PC-3 (cell line): ENCODE results near the gene LRP1B. TPM values are rescaled to one million over a fixed set of nuclear protein-coding genes. Genes with fewer than 3 reads are reported as not detected.

Experiments
- ATAC-seq: fragments of 200-7000 bp; cut with Tn5 transposase; 2 replicates; pipeline ENCODE4 v1.9.1; 2020; ENCODE audit warnings: mild to moderate bottlenecking, moderate library complexity
- BruUV-seq: library from RNA; stranded (reverse); fragments of 400-500 nt; replicated peaks from 2 replicates; lab custom pipeline; 2021; lab: Mats Ljungman, UMichigan
- CTCF ChIA-PET: fragments of 300-600 bp; sonication (Branson Sonifier 250); formaldehyde crosslinking; loops from one replicate; lab custom pipeline; 2022; ENCODE audit warnings: antibody characterized with exemption; lab: Charles Lee
- POLR2A ChIA-PET: fragments of 300-600 bp; sonication (Branson Sonifier 250); formaldehyde crosslinking; loops from one replicate; lab custom pipeline; 2022; ENCODE audit warnings: antibody characterized with exemption; ENCODE audit not compliant: unreplicated experiment; lab: Charles Lee
- DNase-seq: peaks from one replicate; pipeline ENCODE4 v3.0.0-alpha.2; 2015
- H2AFZ ChIP-seq: fragments of 300-600 bp; sonication (generic); 2 replicates; pipeline ENCODE4 v1.6.0; 2016; ENCODE audit warnings: antibody characterized with exemption, low read length
- H3F3A ChIP-seq: fragments of 300-600 bp; sonication (generic); one replicate; pipeline ENCODE4 v1.6.0; 2017; ENCODE audit warnings: antibody characterized with exemption, low read length, control low read depth, mild to moderate bottlenecking; ENCODE audit not compliant: unreplicated experiment
- H3K27ac ChIP-seq: fragments of 300-600 bp; sonication (generic); 2 replicates; pipeline ENCODE4 v1.5.1; 2016; ENCODE audit warnings: mild to moderate bottlenecking, low read length
- H3K27me3 ChIP-seq: fragments of 300-600 bp; sonication (generic); 2 replicates; pipeline ENCODE4 v1.6.1; 2016; ENCODE audit warnings: low read length, mixed read lengths
- H3K36me3 ChIP-seq: fragments of 300-600 bp; sonication (generic); 2 replicates; pipeline ENCODE4 v1.6.1; 2016; ENCODE audit warnings: low read depth, mixed run types, low read length, mixed read lengths
- H3K4me1 ChIP-seq: fragments of 300-600 bp; sonication (generic); 2 replicates; pipeline ENCODE4 v1.5.1; 2016; ENCODE audit warnings: low read length; ENCODE audit not compliant: insufficient read depth
- H3K4me2 ChIP-seq: fragments of 300-600 bp; sonication (generic); 2 replicates; pipeline ENCODE4 v1.6.0; 2016; ENCODE audit warnings: low read length
- H3K4me3 ChIP-seq: fragments of 300-600 bp; sonication (generic); 2 replicates; pipeline ENCODE4 v1.5.1; 2016; ENCODE audit warnings: mild to moderate bottlenecking, low read length, mixed read lengths
- H3K79me2 ChIP-seq: fragments of 300-600 bp; sonication (generic); 2 replicates; pipeline ENCODE4 v1.6.1; 2017; ENCODE audit warnings: low read length, mixed read lengths
- H3K9ac ChIP-seq: fragments of 300-600 bp; sonication (generic); 2 replicates; pipeline ENCODE4 v1.6.0; 2016; ENCODE audit warnings: mild to moderate bottlenecking, low read length
- H3K9me2 ChIP-seq: fragments of 300-600 bp; sonication (generic); replicated peaks from 2 replicates; pipeline ENCODE4 v1.6.1; 2016; ENCODE audit warnings: mixed run types, low read length, mixed read lengths
- H3K9me3 ChIP-seq: fragments of 300-600 bp; sonication (generic); 2 replicates; pipeline ENCODE4 v1.6.1; 2016; ENCODE audit warnings: low read length, mixed read lengths
- H4K20me1 ChIP-seq: fragments of 300-600 bp; sonication (generic); 2 replicates; pipeline ENCODE4 v1.6.1; 2016; ENCODE audit warnings: low read length, mixed read lengths
- CTCF ChIP-seq: fragments of 300-600 bp; sonication (generic); conservative IDR thresholded peaks from 2 replicates; pipeline ENCODE4 v1.5.1; 2017; ENCODE audit warnings: antibody characterized with exemption, low read depth, mild to moderate bottlenecking, low read length
- EZH2 ChIP-seq: fragments of 300-600 bp; sonication (generic); IDR thresholded peaks from one replicate; pipeline ENCODE4 v1.6.1; 2017; ENCODE audit warnings: antibody characterized with exemption, mild to moderate bottlenecking, low read length; ENCODE audit not compliant: unreplicated experiment
- EZH2phosphoT487 ChIP-seq: fragments of 300-600 bp; sonication (generic); IDR thresholded peaks from 2 replicates; pipeline ENCODE4 v1.6.1; 2018; ENCODE audit warnings: mild to moderate bottlenecking, antibody characterized with exemption, low read length, borderline replicate concordance
- intact Hi-C: fragments of 100-400 bp; cut with micrococcal nuclease; formaldehyde crosslinking; loops from 2 replicates; pipeline ENCODE4 v1.9.0; 2023
- total RNA-seq: library from RNA; depleted of rRNA; stranded (reverse); fragments of >200 nt; gene quantifications from 2 replicates; pipeline ENCODE4 v1.2.3, GENCODE V29; 2014

The LRP1B gene
- total RNA-seq, 1 experiment from 2014 or later: 0.04 TPM

- Histone ChIP-seq H3F3A (no peaks in the 10 kb centered on the region), H3K4me1 (no peaks in the 10 kb centered on the region), H3K27me3 (no peaks in the 10 kb centered on the region), H3K79me2 (no peaks in the 10 kb centered on the region), H3K9me2 (no peaks in the 10 kb centered on the region), H3K9me3 (no peaks in the 10 kb centered on the region), H3K4me2 (no peak overlapping the region), H3K9ac (no peak overlapping the region), H2AFZ (no peak overlapping the region; the same call in 1 of the 2 replicates), H4K20me1 (no peaks in the 10 kb centered on the region), H3K36me3 (no peaks in the 10 kb centered on the region), H3K4me3 (no peak overlapping the region), H3K27ac (no peak overlapping the region)
- ChIA-PET POLR2A (no interaction called here), CTCF (no interaction called here)
- no peak for TF ChIP-seq EZH2
- TF ChIP-seq CTCF: no peak
- no peak for TF ChIP-seq EZH2phosphoT487
- intact Hi-C loops: no loop called here
- DNase-seq (no peak), ATAC-seq (no peak)
- BruUV-seq: no TSS peak
Observed at GRCh38 chr2:140424471-140424870, 1706.3 kb downstream of the LRP1B start.

DNA sequence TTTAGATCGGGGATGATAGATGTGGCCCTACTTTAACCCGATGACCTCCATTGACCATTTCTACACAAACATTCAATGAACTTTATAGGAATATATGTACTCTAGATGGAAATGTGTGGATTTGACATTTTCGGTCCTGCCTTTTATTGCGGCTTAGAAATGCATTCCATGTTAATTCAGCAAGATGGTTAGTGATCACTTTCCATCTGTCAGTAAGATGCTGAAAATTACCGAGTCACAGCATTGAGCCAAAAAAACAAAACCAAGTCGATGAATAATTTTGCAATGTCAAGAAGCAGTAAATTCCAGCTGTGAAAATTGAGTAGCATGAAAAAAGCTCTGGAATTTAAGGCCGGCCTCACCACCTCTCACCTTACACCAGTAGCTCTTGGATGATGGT lies 1708.1 kb downstream of the LRP1B start:
- ChIA-PET CTCF (no interaction called here), POLR2A (no interaction called here)
- H4K20me1 ChIP-seq: no peaks in the 10 kb centered on the region
- H3K79me2 ChIP-seq: no peaks in the 10 kb centered on the region
- no peak for TF ChIP-seq CTCF
- TF ChIP-seq EZH2: no peak
- TF ChIP-seq EZH2phosphoT487: no peak
- H3K4me3 ChIP-seq: no peak overlapping the region
- H3K9me2 ChIP-seq: no peaks in the 10 kb centered on the region
- H3K9ac ChIP-seq: no peak overlapping the region
- ATAC-seq (no peak), DNase-seq (no peak)
- no peaks in the 10 kb centered on the region for H3K27me3 ChIP-seq
- intact Hi-C loops: no loop called here
- no peak overlapping the region for H2AFZ ChIP-seq
- no peak overlapping the region for H3K4me2 ChIP-seq
- BruUV-seq: no TSS peak
- no peaks in the 10 kb centered on the region for H3K36me3 ChIP-seq
- no peaks in the 10 kb centered on the region for H3K4me1 ChIP-seq
- no peak overlapping the region for H3K27ac ChIP-seq
- H3K9me3 ChIP-seq: no peaks in the 10 kb centered on the region
- no peaks in the 10 kb centered on the region for H3F3A ChIP-seq

GRCh38 chr2:140417504-140417903 lies 1713.3 kb downstream of the LRP1B start:
- Histone ChIP-seq H3K27ac (no peak overlapping the region), H3K4me3 (no peak overlapping the region), H3F3A (no peaks in the 10 kb centered on the region), H3K9me3 (no peaks in the 10 kb centered on the region), H3K4me1 (no peaks in the 10 kb centered on the region), H3K27me3 (no peaks in the 10 kb centered on the region), H4K20me1 (no peaks in the 10 kb centered on the region), H2AFZ (no peak overlapping the region), H3K9me2 (no peaks in the 10 kb centered on the region), H3K36me3 (no peaks in the 10 kb centered on the region), H3K79me2 (no peaks in the 10 kb centered on the region), H3K4me2 (no peak overlapping the region), H3K9ac (no peak overlapping the region)
- no peak for DNase-seq
- ATAC-seq: no peak
- intact Hi-C loops: no loop called here
- POLR2A ChIA-PET: no interaction called here
- CTCF ChIA-PET: no interaction called here
- TF ChIP-seq EZH2 (no peak), EZH2phosphoT487 (no peak), CTCF (no peak)
- BruUV-seq: no TSS peak
